ENCODE measurements around the gene UNC5B. TPM values are rescaled to one million over a fixed set of nuclear protein-coding genes. Genes with fewer than 3 reads are reported as not detected.

UNC5B gene
- total and polyA plus RNA-seq, 4 donors, result 2.9 to 13.0 (median 8.5) TPM

DNA sequence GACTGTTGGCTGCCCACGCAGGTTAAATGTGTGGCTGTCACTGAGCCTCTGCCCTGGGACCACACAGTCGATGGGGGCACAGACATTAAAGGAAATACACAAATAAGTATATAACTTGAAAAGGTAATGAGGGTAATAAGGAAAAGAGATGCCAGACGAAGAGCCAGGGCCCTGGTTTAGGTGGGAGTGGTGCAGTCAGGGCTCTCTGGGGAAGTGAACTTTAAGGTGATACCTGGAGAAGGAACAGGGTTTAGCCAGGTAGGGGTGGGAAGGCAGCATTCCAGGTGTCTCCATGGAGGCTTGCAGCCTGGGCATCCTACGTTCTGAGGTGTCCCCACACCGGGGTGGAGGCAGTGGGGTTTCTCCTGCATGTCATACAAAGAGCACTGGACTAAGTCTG, 50.4 kb downstream of the UNC5B start:
- intact Hi-C loops (cut with DNase I), result no loop called here
- 83 to 87% methylated on average over 5 of the region's 5 CpGs for WGBS, 2 donors
- ATAC-seq (ENCODE audit: low FRiP score), result no peak
- H3K27ac ChIP-seq (ENCODE audit: low read depth in 1 of 2, low read length in 2 of 2), result no peak overlapping the region
- H3K27me3 ChIP-seq (ENCODE audit: control insufficient read depth in 1 of 2, insufficient read depth in 2 of 2, low read length in 1 of 2), result no peaks in the 10 kb centered on the region
- no peaks in the 10 kb centered on the region for H3K9me3 ChIP-seq (ENCODE audit: control insufficient read depth, low read length)
- no peaks in the 10 kb centered on the region for H3K4me1 ChIP-seq (ENCODE audit: control insufficient read depth in 1 of 2, insufficient read depth in 2 of 2, low read length in 2 of 2)
- H3K4me3 ChIP-seq (ENCODE audit: low read length in 2 of 2), result no peak overlapping the region
- H3K36me3 ChIP-seq (ENCODE audit: control insufficient read depth in 1 of 2, insufficient read depth in 2 of 2, low read length in 1 of 2), result no peaks in the 10 kb centered on the region
- no peak for DNase-seq

DNA sequence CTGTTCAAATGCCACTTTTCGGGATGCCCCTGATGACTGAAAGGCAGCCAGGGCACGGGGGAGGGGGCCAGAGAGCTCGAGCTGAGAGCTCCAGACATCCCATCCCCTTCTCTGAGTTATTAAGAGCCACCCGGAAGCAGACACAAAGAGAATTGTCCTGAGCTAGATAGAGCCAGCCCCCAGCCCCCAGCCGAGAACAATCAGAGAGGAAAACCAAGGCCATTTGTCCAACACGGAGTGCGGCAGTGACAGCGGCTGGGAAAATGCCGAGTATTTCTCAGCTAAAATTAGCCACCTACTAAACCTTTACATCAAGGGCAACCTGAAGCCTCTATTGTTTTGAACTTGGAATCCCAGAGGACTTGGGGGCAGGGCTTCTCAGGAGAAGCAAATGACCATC, 51.0 kb downstream of the UNC5B start:
- Histone ChIP-seq H3K27ac (ENCODE audit: low read depth in 1 of 2, low read length in 2 of 2) (no peak overlapping the region), H3K4me3 (ENCODE audit: low read length in 2 of 2) (no peak overlapping the region), H3K9me3 (ENCODE audit: control insufficient read depth, low read length) (no peaks in the 10 kb centered on the region), H3K36me3 (ENCODE audit: control insufficient read depth in 1 of 2, insufficient read depth in 2 of 2, low read length in 1 of 2) (no peaks in the 10 kb centered on the region), H3K27me3 (ENCODE audit: control insufficient read depth in 1 of 2, insufficient read depth in 2 of 2, low read length in 1 of 2) (no peaks in the 10 kb centered on the region), H3K4me1 (ENCODE audit: control insufficient read depth in 1 of 2, insufficient read depth in 2 of 2, low read length in 2 of 2) (no peaks in the 10 kb centered on the region)
- DNase-seq (no peak), ATAC-seq (ENCODE audit: low FRiP score) (no peak)
- intact Hi-C loops (cut with DNase I), result no loop called here
- 70 to 75% methylated on average over 9 of the region's 9 CpGs for WGBS, 2 donors

GRCh38 chr10:71264345-71265200, 52.2 kb downstream of the UNC5B start:
- intact Hi-C loops (cut with DNase I), result loop anchor here (5.0 kb wide), 2 partner anchors 52 to 337 kb away; partner anchors contain the start of gene UNC5B (in 1 of the 2)
- Histone ChIP-seq H3K36me3 (ENCODE audit: control insufficient read depth in 1 of 2, insufficient read depth in 2 of 2, low read length in 1 of 2) (no peaks in the 10 kb centered on the region), H3K4me3 (ENCODE audit: low read length in 2 of 2) (no peak overlapping the region), H3K4me1 (ENCODE audit: control insufficient read depth in 1 of 2, insufficient read depth in 2 of 2, low read length in 2 of 2) (no peaks in the 10 kb centered on the region), H3K27me3 (ENCODE audit: control insufficient read depth in 1 of 2, insufficient read depth in 2 of 2, low read length in 1 of 2) (no peaks in the 10 kb centered on the region), H3K27ac (ENCODE audit: low read depth in 1 of 2, low read length in 2 of 2) (no peak overlapping the region), H3K9me3 (ENCODE audit: control insufficient read depth, low read length) (no peaks in the 10 kb centered on the region)
- DNase-seq (no peak), ATAC-seq (ENCODE audit: low FRiP score) (no peak)
- 89 to 92% methylated on average over 16 of the region's 16 CpGs for WGBS, 2 donors

GRCh38 chr10:71265201-71265575, 52.8 kb downstream of the UNC5B start:
- Histone ChIP-seq H3K4me3 (ENCODE audit: low read length in 2 of 2) (no peak overlapping the region), H3K27ac (ENCODE audit: low read depth in 1 of 2, low read length in 2 of 2) (no peak overlapping the region), H3K36me3 (ENCODE audit: control insufficient read depth in 1 of 2, insufficient read depth in 2 of 2, low read length in 1 of 2) (no peaks in the 10 kb centered on the region), H3K27me3 (ENCODE audit: control insufficient read depth in 1 of 2, insufficient read depth in 2 of 2, low read length in 1 of 2) (no peaks in the 10 kb centered on the region), H3K4me1 (ENCODE audit: control insufficient read depth in 1 of 2, insufficient read depth in 2 of 2, low read length in 2 of 2) (no peaks in the 10 kb centered on the region), H3K9me3 (ENCODE audit: control insufficient read depth, low read length) (no peaks in the 10 kb centered on the region)
- ATAC-seq (ENCODE audit: low FRiP score) (no peak), DNase-seq (no peak)
- intact Hi-C loops (cut with DNase I), result loop anchor here (5.0 kb wide), 2 partner anchors 53 to 338 kb away; partner anchors contain the start of gene UNC5B (in 1 of the 2)
- 96 to 98% methylated on average over 9 of the region's 9 CpGs for WGBS, 2 donors

- DNase-seq (no peak), ATAC-seq (ENCODE audit: low FRiP score) (no peak)
- Histone ChIP-seq H3K36me3 (ENCODE audit: control insufficient read depth in 1 of 2, insufficient read depth in 2 of 2, low read length in 1 of 2) (no peaks in the 10 kb centered on the region), H3K4me3 (ENCODE audit: low read length in 2 of 2) (no peak overlapping the region), H3K4me1 (ENCODE audit: control insufficient read depth in 1 of 2, insufficient read depth in 2 of 2, low read length in 2 of 2) (no peaks in the 10 kb centered on the region), H3K27me3 (ENCODE audit: control insufficient read depth in 1 of 2, insufficient read depth in 2 of 2, low read length in 1 of 2) (no peaks in the 10 kb centered on the region), H3K9me3 (ENCODE audit: control insufficient read depth, low read length) (no peaks in the 10 kb centered on the region), H3K27ac (ENCODE audit: low read depth in 1 of 2, low read length in 2 of 2) (no peak overlapping the region)
- whole genome bisulfite sequencing, 2 donors, result 85 to 87% methylated on average over 9 of the region's 9 CpGs
- intact Hi-C loops (cut with DNase I), result loop anchor here (5.0 kb wide), 2 partner anchors 53 to 338 kb away; partner anchors contain the start of gene UNC5B (in 1 of the 2)
Observed at GRCh38 chr10:71265618-71266146, 53.3 kb downstream of the UNC5B start.

DNA sequence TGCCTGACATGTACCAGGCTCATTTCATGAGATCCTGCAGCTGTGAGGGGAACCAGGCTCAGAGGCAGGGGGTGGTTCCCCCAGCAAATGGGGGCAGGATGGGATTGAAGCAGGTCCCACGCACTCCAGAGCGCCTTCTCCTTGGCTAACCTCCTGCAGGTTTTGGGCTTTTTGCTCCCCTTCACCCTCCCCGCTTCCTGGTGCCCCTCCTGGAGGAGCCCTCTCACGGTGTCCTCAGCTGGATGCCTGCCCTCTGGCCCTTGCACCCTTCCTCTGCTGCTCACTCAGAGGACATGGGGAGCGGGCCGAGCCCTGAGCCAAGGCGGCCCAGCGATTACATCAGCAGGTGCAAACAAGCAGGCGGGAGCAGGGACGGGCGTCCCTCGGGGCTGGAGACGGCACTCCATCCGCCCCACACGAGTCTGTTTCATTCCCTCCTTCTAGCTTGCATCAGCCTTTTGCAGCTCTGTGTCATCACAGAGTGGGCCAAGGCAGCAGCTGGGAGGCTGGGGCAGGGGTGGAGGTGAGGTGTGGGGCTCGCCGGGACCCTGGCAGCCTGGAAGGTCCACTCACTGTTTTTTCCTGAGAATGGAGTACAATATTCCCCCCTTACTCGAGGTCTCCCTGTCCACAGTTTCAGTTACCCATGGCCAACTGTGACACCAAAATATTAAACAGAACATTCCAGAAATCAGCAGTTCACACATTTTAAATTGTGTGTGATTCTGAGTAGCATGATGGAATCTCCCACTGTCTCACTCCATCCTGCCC, 54.0 kb downstream of the UNC5B start:
- no peak for ATAC-seq (ENCODE audit: low FRiP score)
- intact Hi-C loops (cut with DNase I), result loop anchor here (5.0 kb wide), 2 partner anchors 54 to 339 kb away; partner anchors contain the start of gene UNC5B (in 1 of the 2)
- H3K27ac ChIP-seq (ENCODE audit: low read depth in 1 of 2, low read length in 2 of 2), result no peak overlapping the region
- H3K36me3 ChIP-seq (ENCODE audit: control insufficient read depth in 1 of 2, insufficient read depth in 2 of 2, low read length in 1 of 2), result no peaks in the 10 kb centered on the region
- no peaks in the 10 kb centered on the region for H3K27me3 ChIP-seq (ENCODE audit: control insufficient read depth in 1 of 2, insufficient read depth in 2 of 2, low read length in 1 of 2)
- H3K4me1 ChIP-seq (ENCODE audit: control insufficient read depth in 1 of 2, insufficient read depth in 2 of 2, low read length in 2 of 2), result no peaks in the 10 kb centered on the region
- H3K4me3 ChIP-seq (ENCODE audit: low read length in 2 of 2), result no peak overlapping the region
- DNase-seq, result no peak
- H3K9me3 ChIP-seq (ENCODE audit: control insufficient read depth, low read length), result no peaks in the 10 kb centered on the region
- WGBS, 2 donors, result 81% methylated on average over 18 of the region's 18 CpGs

- Histone ChIP-seq H3K27me3 (ENCODE audit: control insufficient read depth in 1 of 2, insufficient read depth in 2 of 2, low read length in 1 of 2) (no peaks in the 10 kb centered on the region), H3K27ac (ENCODE audit: low read depth in 1 of 2, low read length in 2 of 2) (no peak overlapping the region), H3K4me3 (ENCODE audit: low read length in 2 of 2) (no peak overlapping the region), H3K9me3 (ENCODE audit: control insufficient read depth, low read length) (no peaks in the 10 kb centered on the region), H3K36me3 (ENCODE audit: control insufficient read depth in 1 of 2, insufficient read depth in 2 of 2, low read length in 1 of 2) (no peaks in the 10 kb centered on the region), H3K4me1 (ENCODE audit: control insufficient read depth in 1 of 2, insufficient read depth in 2 of 2, low read length in 2 of 2) (no peaks in the 10 kb centered on the region)
- ATAC-seq (ENCODE audit: low FRiP score) (no peak), DNase-seq (no peak)
- WGBS, 2 donors, result 85 to 91% methylated on average over 8 of the region's 8 CpGs
- intact Hi-C loops (cut with DNase I), result loop anchor here (5.0 kb wide), 2 partner anchors 55 to 340 kb away; partner anchors contain the start of gene UNC5B (in 1 of the 2)
Observed at GRCh38 chr10:71266918-71267442, 54.6 kb downstream of the UNC5B start.

GRCh38 chr10:71267508-71268240, 55.3 kb downstream of the UNC5B start:
- no peaks in the 10 kb centered on the region for H3K36me3 ChIP-seq (ENCODE audit: control insufficient read depth in 1 of 2, insufficient read depth in 2 of 2, low read length in 1 of 2)
- H3K27me3 ChIP-seq (ENCODE audit: control insufficient read depth in 1 of 2, insufficient read depth in 2 of 2, low read length in 1 of 2), result no peaks in the 10 kb centered on the region
- ATAC-seq (ENCODE audit: low FRiP score) (no peak), DNase-seq (no peak)
- no peak overlapping the region for H3K27ac ChIP-seq (ENCODE audit: low read depth in 1 of 2, low read length in 2 of 2)
- 88 to 93% methylated on average over 5 of the region's 5 CpGs for WGBS, 2 donors
- H3K9me3 ChIP-seq (ENCODE audit: control insufficient read depth, low read length), result no peaks in the 10 kb centered on the region
- H3K4me3 ChIP-seq (ENCODE audit: low read length in 2 of 2), result no peak overlapping the region
- H3K4me1 ChIP-seq (ENCODE audit: control insufficient read depth in 1 of 2, insufficient read depth in 2 of 2, low read length in 2 of 2), result no peaks in the 10 kb centered on the region
- intact Hi-C loops (cut with DNase I), result loop anchor here (2.0 to 5.0 kb wide), 3 partner anchors 55 to 340 kb away; partner anchors contain the start of gene UNC5B (in 1 of the 2)
